H4 (cell line): Measurements from ENCODE around the gene TMEM59L. TPM values are rescaled to one million over a fixed set of nuclear protein-coding genes. Genes with fewer than 3 reads are reported as not detected.

Source experiments
- DNase-seq: peaks from one replicate; pipeline ENCODE4 v3.0.0-alpha.2; 2015; ENCODE audit warnings: low spot score
- total RNA-seq: library from RNA; depleted of rRNA; stranded (reverse); fragments of >200 nt; shearing (Covaris generic); gene quantifications from 2 replicates; pipeline ENCODE4 v1.2.3, GENCODE V29; 2014

TMEM59L gene
- total RNA-seq, 1 experiment from 2014 or later, result 3.2 TPM

DNA sequence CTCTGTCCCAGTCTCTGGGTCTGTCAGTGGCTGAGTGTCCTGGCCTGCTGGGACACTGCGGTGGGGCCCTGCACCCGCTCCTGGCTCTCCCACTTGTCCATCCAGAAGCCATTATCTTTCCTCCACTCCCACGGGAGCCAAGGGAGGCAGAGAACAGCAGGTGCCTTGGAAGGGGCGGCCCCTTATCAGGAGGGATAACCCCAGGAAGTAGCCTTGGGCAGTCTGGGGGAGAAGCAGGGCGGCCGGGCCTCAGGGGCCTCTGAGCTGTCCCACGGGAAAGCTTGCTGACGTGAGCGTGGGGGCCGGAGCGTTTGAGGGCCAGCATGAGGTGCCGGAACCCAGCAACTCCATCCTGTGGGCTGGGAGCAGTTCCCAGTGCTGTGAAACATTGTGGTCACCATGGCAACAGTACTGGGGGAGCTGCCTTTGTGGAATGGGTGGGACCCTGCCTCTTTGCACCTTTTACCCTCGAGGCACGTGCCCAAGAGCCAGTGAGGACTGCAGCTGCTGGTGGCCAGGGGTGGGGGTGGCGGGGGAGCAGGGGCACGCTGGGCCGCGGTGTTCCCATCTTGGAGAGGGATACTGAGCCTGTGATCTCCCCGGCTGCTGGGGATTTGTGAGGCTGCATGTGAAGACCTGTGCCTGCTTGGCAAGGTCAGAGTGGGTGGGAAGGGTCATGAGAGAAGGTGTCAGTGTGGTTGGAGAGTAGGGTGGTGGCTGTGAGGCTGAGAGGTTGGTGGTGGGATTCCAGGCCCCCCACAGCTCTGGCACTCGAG lies 45.1 kb downstream of the TMEM59L start:
- DNase-seq, result no peak

GRCh38 chr19:18658366-18658855 lies 45.7 kb downstream of the TMEM59L start:
- no peak for DNase-seq

DNA sequence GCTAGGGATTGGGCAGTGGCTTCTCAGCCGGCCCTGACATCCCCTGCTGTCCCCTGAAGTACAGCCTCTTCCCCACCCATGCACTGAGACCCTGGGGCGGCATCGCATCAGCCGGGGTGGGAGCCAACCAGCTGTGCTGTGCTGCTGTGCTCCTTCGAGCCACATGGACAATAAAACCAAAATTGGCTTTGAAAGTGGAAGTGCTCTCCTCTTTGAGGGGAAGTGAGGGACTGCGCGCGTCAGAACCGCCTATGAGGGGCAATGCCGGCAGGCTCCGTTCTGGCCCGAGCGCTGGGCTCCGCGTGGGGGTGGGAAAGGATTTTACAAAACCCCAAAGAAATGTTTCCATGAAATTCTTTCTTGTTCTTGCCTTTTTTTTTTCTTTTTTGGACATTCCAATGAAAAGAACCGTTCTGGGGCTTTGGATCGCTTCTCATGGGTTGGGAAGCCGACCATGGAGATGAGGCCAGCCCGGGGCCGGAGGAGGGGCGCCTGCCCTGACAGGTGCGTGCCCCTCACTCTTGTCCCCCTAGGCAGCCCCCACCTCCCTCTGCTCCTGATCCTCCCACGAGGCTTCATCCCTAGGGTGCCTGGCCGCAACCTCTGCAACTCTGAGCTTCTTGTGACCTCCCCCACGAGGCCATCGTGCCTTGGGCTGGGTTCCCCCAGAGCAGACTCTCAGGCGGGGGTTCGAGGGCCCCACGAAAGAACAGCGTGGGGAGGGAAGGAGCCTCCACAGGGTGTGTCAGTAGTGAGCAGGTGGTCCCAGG lies 46.8 kb downstream of the TMEM59L start:
- DNase-seq, result no peak

GRCh38 chr19:18660051-18660910 lies 47.6 kb downstream of the TMEM59L start:
- peak; percentile 69 for DNase-seq

DNA sequence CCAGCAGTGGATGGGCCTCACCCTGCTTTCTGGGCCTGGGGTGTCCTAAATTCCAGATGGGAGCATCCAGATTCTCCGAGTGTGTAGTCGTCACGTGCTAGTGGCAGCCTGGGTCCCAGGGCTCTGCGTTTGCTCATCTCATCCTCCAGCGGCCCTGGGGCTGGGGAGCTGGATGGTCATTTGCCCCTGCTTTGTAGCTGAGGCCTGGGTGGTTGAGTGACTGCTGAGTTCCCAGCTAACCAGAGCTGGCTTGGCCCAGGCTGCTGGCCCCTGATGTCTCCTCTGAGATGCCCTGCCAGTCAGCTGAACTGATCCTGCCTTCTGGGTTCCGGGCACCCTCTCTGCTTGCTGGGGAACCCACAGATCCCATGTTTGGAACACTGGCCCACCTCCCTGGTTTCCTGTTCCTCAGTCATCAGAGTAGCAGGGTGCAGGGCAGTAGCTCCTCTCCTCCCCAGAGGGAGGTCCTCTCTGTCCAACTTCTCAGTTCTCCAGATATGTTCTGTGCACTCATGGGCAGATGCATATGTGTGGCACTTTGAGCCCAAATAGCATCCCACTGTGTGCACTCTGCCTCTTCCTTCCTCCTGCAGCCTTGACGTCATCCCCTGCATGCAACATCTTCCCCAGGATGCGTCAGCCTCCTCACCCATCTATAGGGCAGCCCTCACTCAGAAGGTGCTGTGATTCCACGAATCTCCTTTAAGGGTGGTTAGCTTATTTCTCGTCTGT lies 48.4 kb downstream of the TMEM59L start:
- no peak for DNase-seq

GRCh38 chr19:18662972-18663732 lies 50.5 kb downstream of the TMEM59L start:
- no peak for DNase-seq

GRCh38 chr19:18663940-18664530 lies 51.4 kb downstream of the TMEM59L start:
- no peak for DNase-seq

DNA sequence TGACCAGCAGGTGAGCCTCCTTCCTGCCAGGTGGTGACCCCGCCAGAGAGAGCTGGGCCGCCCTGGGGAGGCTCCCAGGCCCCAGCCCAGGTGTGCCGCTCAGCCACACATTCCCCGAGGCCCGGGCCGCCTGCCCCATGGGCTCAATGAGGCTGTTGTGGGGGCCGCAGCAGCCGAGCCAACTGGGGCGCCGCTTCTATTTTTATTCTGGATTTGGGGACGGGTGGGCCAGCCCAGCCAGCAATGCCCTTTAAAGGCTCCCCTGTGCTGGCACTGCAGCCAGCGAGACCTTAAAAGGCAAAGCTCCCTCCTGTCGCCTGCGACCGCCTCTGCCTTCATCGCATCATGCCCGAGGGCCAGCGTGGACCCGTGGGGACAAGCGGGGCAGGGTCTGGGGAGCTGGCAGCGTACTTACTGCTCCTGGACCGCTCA lies 53.1 kb downstream of the TMEM59L start:
- no peak for DNase-seq

GRCh38 chr19:18666317-18666716 lies 53.6 kb downstream of the TMEM59L start:
- DNase-seq, result no peak

- no peak for DNase-seq
Measured at GRCh38 chr19:18666784-18667183, 54.1 kb downstream of the TMEM59L start.

DNA sequence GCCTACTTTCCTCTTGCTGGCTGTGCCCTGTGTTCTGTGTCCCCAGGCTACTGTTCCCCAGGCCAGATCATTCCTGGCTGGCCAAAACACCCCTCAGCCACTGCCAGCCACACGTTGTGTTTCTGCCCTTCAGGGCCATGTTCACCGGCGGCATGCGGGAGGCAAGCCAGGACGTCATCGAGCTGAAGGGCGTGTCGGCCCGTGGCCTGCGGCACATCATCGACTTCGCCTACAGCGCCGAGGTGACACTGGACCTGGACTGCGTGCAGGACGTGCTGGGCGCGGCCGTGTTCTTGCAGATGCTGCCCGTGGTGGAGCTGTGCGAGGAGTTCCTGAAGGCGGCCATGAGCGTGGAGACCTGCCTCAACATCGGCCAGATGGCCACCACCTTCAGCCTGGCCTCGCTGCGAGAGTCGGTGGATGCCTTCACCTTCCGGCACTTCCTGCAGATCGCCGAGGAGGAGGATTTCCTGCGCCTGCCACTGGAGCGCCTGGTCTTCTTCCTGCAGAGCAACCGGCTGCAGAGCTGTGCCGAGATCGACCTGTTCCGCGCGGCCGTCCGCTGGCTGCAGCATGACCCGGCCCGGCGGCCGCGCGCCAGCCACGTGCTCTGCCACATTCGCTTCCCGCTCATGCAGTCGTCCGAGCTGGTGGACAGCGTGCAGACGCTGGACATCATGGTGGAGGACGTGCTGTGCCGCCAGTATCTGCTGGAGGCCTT lies 55.0 kb downstream of the TMEM59L start:
- DNase-seq, result no peak

DNA sequence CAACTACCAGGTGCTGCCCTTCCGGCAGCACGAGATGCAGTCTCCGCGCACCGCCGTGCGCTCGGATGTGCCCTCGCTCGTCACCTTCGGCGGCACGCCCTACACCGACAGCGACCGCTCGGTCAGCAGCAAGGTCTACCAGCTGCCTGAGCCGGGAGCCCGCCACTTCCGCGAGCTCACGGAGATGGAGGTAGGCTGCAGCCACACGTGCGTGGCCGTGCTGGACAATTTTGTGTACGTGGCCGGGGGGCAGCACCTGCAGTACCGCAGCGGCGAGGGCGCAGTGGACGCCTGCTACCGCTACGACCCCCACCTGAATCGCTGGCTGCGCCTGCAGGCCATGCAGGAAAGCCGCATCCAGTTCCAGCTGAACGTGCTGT lies 55.6 kb downstream of the TMEM59L start:
- DNase-seq, result no peak

DNA sequence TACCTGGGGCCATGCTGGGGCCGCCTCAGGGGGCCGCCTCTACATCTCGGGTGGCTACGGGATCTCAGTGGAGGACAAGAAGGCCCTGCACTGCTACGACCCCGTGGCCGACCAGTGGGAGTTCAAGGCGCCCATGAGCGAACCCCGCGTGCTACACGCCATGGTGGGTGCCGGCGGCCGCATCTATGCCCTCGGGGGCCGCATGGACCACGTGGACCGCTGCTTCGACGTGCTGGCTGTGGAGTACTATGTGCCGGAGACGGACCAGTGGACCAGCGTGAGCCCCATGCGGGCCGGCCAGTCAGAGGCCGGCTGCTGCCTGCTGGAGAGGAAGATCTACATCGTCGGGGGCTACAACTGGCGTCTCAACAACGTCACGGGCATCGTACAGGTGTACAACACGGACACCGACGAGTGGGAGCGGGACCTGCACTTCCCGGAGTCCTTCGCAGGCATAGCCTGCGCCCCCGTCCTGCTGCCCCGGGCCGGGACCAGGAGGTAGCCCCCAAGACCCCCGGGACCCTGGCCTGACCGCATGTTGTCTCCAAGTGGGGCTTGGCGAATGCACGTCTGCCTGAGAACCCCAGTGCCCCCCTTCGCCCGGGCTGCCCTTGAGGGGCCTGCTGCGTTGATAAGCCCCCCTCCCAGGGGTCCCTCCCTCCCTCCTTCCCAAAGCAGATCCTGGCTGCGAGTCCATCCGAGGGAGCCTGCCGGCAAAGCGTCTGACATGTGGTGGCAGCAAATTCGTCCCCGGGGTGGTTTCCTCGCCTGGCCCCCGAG lies 56.3 kb downstream of the TMEM59L start:
- DNase-seq, result no peak

DNA sequence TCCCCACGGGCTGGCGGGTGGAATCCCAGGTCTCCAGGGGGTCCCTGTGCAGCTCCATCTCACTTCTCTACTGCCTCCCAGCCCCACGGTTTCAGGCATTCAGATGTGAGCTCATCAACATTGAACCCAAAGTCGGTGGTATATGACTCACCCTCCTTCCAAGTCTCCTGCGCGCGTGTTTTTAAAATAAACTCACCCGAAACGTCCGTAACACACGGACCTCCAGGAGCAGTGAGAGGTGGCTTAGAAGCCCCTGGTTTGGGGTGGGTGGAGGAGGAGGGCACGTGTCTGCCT lies 56.8 kb downstream of the TMEM59L start:
- no peak for DNase-seq

DNA sequence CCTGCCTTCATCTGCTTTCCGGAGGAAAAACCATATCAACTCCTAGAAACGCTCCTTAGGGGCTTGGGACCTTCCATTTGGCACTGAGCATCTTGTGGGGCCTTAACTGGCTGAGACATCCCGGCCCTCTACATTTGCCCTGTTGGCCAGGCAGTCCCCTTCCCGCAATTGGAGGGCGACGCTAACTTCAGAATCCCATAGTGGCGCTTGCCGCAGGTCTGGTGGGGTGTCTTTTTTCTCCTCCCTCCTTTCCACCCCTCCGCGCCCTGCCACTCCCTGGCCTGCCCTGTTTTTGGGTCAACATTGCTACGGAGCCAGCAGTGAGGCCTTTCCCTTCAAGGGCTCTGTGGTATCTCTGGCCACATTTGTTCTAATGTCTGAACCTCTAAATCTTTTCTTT lies 57.2 kb downstream of the TMEM59L start:
- DNase-seq, result no peak

GRCh38 chr19:18670312-18670711 lies 57.6 kb downstream of the TMEM59L start:
- DNase-seq, result no peak
